GM03348 (cell line): ENCODE measurements around the gene TMUB2.
A peak's percentile ranks its signal among the peaks of the same experiment; 100 is the strongest.

ENCODE experiments used
- DNase-seq: peaks from one replicate; pipeline ENCODE4 v3.0.0; 2012; ENCODE audit warnings: low spot score

The TMUB2 gene

GRCh38 chr17:44176671-44177501, 9.9 kb upstream of the TMUB2 start:
- DNase-seq, result no peak

DNA sequence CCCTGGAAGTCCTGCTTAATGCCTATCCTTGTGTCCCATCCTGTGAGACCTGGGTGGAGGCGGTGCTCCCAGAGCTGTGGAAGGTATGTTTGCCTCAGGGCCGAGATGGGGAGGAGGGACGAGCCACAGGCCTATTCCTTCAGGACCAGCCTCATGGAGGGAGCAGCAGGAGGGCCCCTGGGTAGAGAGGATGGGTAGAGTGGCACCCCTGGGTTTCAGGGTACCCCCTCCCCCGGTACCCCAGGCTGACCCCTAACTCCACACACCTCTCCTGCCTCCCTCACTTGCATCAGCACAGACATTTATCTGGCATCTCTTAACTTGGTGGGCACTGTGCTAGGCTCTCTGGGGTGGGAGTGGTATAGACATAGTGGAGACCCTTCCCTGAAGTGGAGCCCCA, 9.1 kb upstream of the TMUB2 start:
- DNase-seq, result no peak

DNA sequence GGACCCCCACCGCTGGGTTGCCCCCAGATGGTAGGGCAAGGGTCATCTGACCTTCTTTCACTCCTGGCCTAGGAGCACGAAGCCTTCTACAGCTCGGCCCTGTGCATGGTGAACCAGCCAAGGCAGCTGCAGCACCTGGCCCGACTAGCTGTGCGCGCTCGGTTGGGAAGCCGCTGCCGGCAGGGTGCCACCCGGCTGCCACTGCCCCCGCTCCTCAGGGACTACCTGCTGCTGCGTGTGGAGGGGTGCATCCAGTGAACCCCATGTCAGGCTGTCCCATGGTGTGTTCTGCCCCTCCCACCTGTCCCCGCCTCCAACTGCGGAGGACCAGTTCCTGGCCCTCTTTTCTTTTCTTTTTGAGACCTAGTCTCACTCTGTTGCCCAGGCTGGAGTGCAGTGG, 8.6 kb upstream of the TMUB2 start:
- DNase-seq, result no peak

- DNase-seq, result no peak
Measured at GRCh38 chr17:44183024-44183423, 3.7 kb upstream of the TMUB2 start.

DNA sequence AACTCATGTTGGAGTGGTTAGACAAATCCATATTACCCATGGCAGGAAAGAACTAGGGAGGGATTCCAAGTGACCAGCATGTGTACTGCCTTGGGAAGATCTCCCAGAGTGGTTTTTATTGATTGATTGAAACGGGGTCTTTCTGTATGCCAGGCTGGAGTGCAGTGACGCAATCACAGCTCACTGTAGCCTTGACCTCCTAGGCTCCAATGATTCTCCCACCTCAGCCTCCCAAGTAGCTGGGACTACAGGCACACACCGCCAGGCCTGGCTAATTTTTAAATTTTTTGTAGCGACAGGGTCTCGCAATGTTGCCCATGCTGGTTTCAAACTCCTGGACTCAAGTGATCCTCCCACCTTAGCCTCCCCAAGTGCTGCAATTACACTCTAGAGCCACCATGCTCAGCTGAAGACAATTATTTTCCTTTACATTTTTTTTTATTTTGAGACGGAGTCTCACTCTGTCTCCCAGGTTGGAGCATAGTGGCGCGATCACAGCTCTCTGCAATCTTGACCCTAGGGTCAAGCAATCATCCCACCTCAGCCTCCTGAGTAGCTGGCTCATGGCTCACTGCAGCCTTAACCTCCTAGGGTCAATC, 2.5 kb upstream of the TMUB2 start:
- no peak for DNase-seq

GRCh38 chr17:44187131-44187899, 543 bp downstream of the TMUB2 start:
- peak; percentile 86 for DNase-seq

GRCh38 chr17:44188576-44189403, 2.0 kb downstream of the TMUB2 start:
- no peak for DNase-seq

DNA sequence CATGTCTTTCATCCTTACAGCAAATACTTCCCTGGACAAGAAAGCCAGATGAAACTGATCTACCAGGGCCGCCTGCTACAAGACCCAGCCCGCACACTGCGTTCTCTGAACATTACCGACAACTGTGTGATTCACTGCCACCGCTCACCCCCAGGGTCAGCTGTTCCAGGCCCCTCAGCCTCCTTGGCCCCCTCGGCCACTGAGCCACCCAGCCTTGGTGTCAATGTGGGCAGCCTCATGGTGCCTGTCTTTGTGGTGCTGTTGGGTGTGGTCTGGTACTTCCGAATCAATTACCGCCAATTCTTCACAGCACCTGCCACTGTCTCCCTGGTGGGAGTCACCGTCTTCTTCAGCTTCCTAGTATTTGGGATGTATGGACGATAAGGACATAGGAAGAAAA, 3.7 kb downstream of the TMUB2 start:
- no peak for DNase-seq

DNA sequence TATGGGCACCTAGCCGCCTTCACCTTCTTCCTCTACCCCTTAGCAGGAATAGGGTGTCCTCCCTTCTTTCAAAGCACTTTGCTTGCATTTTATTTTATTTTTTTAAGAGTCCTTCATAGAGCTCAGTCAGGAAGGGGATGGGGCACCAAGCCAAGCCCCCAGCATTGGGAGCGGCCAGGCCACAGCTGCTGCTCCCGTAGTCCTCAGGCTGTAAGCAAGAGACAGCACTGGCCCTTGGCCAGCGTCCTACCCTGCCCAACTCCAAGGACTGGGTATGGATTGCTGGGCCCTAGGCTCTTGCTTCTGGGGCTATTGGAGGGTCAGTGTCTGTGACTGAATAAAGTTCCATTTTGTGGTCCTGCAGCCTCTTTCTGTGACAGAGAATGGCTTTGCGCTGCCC, 4.6 kb downstream of the TMUB2 start:
- DNase-seq, result no peak

DNA sequence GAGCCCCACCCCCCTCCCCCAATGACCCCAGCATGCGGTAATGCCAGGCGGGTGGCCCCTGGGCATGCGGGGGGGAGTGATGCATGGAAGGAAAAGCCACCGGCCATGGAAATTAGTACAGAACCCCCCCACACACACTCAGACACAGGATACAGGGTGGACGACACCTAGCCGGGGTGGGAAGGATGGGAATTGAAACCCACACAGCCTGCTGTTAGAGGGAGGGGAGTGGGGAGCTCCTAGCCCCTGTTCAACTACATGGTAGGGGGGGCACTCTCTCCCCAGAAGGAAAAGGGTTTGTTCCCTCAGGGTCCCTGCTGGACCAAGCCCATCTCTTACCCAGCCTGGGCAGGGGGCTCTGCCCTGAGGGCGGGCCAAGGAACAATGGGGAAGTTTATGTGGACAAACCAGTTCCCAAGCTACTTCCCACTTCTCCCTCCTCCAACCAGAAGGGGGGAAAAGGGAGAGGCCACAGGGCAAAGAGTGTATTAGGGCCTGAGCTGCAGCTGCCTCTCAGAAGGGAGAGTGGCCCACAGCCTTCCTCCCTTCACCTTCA, 5.2 kb downstream of the TMUB2 start:
- no peak for DNase-seq

GRCh38 chr17:44192750-44193149, 6.0 kb downstream of the TMUB2 start:
- no peak for DNase-seq

DNA sequence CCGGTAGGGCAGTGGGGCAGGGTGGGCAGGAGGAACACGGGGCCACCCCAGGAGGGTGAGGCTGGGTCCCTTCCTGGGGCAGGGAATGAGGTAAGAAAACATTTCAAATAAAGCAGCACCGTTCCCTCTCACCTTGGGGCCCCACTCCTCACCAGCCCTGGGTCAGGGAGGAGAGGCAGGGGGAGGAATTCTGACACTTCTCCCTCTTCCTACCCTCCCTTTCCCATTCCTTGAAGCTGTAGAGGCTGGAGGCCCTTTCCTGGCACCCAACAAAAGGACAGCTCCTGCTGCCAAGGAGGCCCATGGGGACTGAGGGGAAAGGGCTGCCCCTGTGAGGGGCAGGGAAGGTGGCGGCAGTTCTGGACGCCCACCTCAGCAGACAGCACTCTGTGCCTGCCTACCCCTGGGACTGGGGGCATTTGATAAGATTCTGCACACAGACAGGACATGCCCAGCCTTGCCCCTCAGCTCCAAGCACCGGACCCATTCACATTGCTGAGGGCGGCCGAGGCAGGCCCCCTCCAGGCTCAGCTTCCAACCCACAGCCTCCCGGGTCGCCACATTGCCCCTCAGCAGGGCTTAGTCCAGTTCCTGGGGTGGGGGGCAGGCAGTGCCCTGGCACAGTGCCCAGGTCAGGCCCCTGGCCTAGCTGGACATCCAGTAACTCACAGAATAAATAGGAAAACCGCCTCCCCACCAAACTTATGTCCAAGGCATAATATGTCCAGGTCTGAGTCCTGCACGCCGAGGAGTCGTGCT, 6.7 kb downstream of the TMUB2 start:
- DNase-seq, result no peak

DNA sequence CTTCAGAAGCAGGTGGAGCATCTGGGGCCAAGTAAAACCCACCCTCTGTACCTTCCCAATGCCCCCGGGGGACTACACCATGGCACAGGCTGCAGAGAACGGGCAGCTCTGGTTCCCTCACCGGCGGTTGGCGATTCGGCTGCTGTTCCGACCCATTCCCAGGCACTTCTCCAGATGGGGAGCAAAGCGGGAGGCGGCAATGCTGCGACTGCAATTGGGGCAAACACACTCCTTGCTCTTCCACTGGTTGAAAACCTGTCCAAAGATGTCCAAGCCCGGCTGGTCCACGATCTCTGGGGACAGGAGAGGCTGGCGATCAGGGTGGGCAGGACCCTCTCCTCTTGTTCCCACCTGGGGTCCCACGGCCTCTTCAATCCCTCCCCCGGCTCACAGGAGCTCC, 10.3 kb downstream of the TMUB2 start:
- DNase-seq, result no peak

- DNase-seq, result peak; percentile 77
Measured at GRCh38 chr17:44197980-44198720, 11.4 kb downstream of the TMUB2 start.

- peak; percentile 94 for DNase-seq
Measured at GRCh38 chr17:44198721-44199552, 12.2 kb downstream of the TMUB2 start.

DNA sequence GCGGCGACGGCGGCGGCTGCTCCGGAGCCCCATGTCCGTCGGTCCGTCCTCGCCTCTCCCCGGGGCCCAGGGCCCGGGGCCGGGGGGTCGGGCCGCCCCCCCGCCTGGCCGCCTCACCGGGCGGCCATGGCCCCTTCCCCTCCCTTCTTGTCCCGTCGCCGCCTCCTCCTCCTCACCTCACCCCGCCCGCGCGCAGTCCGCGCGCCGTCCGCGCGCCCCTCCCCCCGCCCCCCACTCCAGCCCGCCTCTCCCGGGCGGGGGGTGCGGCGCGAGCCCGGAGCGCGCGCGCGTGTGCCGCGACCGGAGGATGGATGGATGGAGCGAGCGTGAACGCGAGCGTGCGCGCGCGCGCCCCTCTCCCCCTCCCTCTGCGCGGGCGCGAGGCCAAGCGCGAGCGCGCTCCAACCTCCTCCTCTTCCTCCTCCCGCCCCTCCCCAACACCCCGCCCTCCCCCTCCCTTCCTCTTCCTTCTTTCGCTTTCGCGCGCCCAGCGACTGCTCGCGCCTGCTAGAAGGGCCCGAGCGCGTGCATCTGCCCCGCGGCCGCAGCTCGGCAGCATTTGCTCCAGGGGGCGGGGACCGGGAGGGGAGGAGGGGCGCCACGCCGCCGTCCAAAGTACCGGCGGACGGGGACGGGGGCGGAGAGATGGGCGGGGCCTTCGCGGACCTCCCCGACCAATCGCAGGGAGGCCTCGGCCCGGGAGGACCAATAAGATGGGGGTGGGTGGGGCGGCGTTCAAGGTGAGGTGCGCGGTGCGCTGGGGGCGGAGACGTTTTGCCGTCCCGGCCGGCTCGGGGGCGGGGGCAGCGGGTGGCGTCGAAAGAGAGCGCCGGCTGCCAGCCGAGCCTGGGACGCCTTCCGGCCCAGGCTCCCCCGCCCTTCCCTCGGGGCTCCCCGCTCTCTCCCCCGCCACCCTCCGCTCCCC, 13.0 kb downstream of the TMUB2 start, which contains the start of gene ATXN7L3:
Gene ATXN7L3, minus strand, starts transcription at position 332 of the 925 bp plus-strand sequence. CDS start 1,814 bp downstream, outside the sequence.
- DNase-seq, result peak; percentile 99

DNA sequence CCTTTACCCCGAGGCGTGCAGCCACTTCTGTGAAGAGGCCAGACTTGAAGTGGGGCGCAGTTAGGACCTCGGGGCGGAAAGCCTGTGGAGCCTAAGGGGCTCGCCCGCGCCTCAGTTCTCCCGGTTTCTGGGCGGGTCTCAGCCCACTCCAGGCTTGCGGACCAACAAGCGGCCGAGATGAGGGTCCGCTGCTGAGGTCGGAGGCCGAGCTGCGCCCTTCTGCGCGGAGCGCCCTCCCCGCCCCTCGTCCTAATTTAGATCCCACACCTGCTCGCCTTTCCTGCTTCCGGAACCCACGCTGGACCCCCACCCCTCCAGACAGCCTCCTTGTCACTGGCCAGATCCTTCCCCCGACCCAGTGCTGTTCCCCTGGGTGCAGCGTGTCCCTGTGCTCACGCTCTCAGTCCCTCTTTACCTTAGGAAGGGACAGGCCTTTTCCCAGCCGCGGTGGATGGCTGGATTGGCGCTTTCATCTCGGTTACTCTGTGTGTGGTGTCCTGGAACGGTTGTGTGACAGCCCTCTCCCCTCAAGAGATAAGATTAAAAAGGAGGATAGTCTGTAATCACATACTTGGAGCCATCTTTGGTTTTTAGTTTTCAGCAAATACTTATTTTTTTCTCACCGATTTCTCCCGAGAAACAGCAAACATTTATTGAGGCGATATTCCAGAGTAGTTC, 13.8 kb downstream of the TMUB2 start:
- DNase-seq, result no peak

DNA sequence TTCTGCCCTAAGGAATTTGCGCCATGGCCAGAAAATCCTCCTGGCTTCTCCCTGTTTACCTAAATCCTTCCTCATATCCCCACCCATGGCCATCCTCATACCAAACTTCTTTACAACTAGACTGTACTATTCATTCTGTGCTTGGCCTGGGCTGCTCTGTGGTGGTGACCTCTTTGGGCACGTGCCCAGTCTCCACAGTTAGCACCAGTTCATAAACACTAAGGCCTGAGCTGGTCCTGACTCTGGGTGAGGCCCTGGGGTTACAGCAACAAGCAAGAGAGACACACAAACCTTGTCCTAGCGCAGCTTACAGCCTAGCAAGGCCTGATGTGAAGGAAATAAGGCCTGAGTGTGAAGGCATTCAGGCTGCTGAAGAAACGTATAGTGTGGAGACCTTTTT, 16.0 kb downstream of the TMUB2 start:
- DNase-seq, result no peak
